ENCODE measurements around the gene TBCB. TPM values are rescaled to one million over a fixed set of nuclear protein-coding genes. Genes with fewer than 3 reads are reported as not detected.
A peak's percentile ranks its signal among the peaks of the same experiment; 100 is the strongest.

Gene TBCB
- total RNA-seq, 1 experiment from 2014 or later: 158 TPM

GRCh38 chr19:36114721-36115452 is 381 bp upstream of the TBCB start, which contains the start of gene POLR2I:
Gene POLR2I (minus strand): TSS chr19:36114875. CDS start chr19:36114856, 19 bp downstream.
- ChIA-PET CTCF (interaction anchor here (0.6 kb wide), 1 partner anchor 13 kb away, joined by 4 read pairs; no protein-coding TSS in a partner anchor), POLR2A (ENCODE audit: low non-redundant PET) (interaction anchor here (0.5 to 0.7 kb wide), 3 partner anchors 23 to 60 kb away, joined by 3 to 4 read pairs (median 4); partner anchors contain the start of gene WDR62)
- no peaks in the 10 kb centered on the region for H3K9me3 ChIP-seq (ENCODE audit: low read depth, low read length, poor library complexity, severe bottlenecking)
- no peaks in the 10 kb centered on the region for H3K27me3 ChIP-seq (replicated peaks; ENCODE audit: insufficient read depth, low read depth, low read length, poor library complexity)
- H3K4me3 ChIP-seq (ENCODE audit: low read depth, low read length, poor library complexity, severe bottlenecking): peak within 1 kb of the TSS; percentile 60
- peaks cover 13% of the 10 kb centered on the region for H3K4me1 ChIP-seq (ENCODE audit: insufficient read depth, low read length, poor library complexity, severe bottlenecking)
- H3K27ac ChIP-seq (ENCODE audit: low read depth, low read length, poor library complexity, severe bottlenecking): peak within 1 kb of the TSS; percentile 78
- no TSS peak for BruUV-seq (replicated peaks)
- no peak for TF ChIP-seq EZH2 (IDR thresholded peaks at IDR 0.05; ENCODE audit: borderline replicate concordance, low read depth, low read length, poor library complexity, severe bottlenecking)
- no peak for TF ChIP-seq CTCF (conservative IDR thresholded peaks at IDR 0.05; ENCODE audit: low read depth, low read length)
- intact Hi-C loops (cut with micrococcal nuclease; ENCODE audit: unreplicated experiment): loop anchor here (2.0 kb wide), 1 partner anchor 60 kb away; the partner anchor contains the start of genes THAP8 and WDR62
- peaks cover 18% of the 10 kb centered on the region for H3K36me3 ChIP-seq (ENCODE audit: insufficient read depth, low read length, poor library complexity, severe bottlenecking)
- peak; percentile 100 for DNase-seq (ENCODE audit: low spot score)

- BruUV-seq (replicated peaks): no TSS peak
- H3K27me3 ChIP-seq (replicated peaks; ENCODE audit: insufficient read depth, low read depth, low read length, poor library complexity): no peaks in the 10 kb centered on the region
- no peak for DNase-seq (ENCODE audit: low spot score)
- H3K9me3 ChIP-seq (ENCODE audit: low read depth, low read length, poor library complexity, severe bottlenecking): no peaks in the 10 kb centered on the region
- TF ChIP-seq CTCF (conservative IDR thresholded peaks at IDR 0.05; ENCODE audit: low read depth, low read length) (no peak), EZH2 (IDR thresholded peaks at IDR 0.05; ENCODE audit: borderline replicate concordance, low read depth, low read length, poor library complexity, severe bottlenecking) (no peak)
- peak overlapping the region; percentile 60 for H3K4me3 ChIP-seq (ENCODE audit: low read depth, low read length, poor library complexity, severe bottlenecking)
- H3K36me3 ChIP-seq (ENCODE audit: insufficient read depth, low read length, poor library complexity, severe bottlenecking): peaks cover 18% of the 10 kb centered on the region
- H3K4me1 ChIP-seq (ENCODE audit: insufficient read depth, low read length, poor library complexity, severe bottlenecking): peaks cover 13% of the 10 kb centered on the region
- ChIA-PET POLR2A (ENCODE audit: low non-redundant PET) (no interaction called here), CTCF (no interaction called here)
- peak overlapping the region; percentile 48 for H3K27ac ChIP-seq (ENCODE audit: low read depth, low read length, poor library complexity, severe bottlenecking)
- intact Hi-C loops (cut with micrococcal nuclease; ENCODE audit: unreplicated experiment): no loop called here
These were observed 1.0 kb downstream of the TBCB start for GRCh38 chr19:36116344-36116637.

DNA sequence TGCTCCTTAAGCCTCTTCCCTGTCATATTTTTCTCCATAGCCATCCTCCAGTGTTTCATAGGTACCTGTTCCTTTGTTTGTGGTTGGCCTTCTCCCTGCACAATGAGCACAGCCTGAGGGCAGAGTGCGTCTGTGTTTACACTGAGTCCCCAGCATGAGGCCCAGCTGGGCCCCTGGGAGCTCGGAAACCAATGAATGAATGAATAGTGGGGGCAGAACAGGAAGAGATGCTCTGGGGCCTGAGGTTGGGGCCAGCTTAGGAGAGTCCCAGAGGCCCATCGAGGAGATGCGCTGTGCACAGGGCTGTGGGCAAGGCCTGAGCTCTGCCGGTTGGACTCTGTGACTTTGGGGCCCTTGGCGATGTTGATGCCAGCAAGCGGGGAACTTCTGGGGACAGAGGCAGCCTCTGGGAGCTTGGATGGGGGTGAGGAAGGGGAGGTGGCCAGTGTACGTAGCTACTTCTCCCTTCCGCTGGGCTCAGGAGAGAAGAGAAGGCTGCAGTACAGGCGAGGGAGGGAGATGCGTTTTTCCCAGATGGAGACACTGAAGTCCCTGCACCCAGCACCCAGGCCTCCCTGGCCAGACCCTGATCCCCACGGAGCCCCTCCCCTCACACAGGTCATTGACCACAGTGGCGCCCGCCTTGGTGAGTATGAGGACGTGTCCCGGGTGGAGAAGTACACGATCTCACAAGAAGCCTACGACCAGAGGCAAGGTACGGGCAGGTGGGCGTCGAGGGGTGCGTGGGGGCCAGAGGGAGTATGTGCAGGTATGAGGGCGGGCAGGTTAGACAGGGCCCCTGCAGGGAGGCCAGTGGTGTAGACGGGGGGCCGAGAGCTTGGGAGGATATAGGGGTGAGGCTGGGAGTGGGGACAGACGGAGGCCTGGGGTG is 5.1 kb downstream of the TBCB start:
- Histone ChIP-seq H3K27ac (ENCODE audit: low read depth, low read length, poor library complexity, severe bottlenecking) (no peak overlapping the region), H3K9me3 (ENCODE audit: low read depth, low read length, poor library complexity, severe bottlenecking) (no peaks in the 10 kb centered on the region), H3K4me3 (ENCODE audit: low read depth, low read length, poor library complexity, severe bottlenecking) (no peak overlapping the region), H3K36me3 (ENCODE audit: insufficient read depth, low read length, poor library complexity, severe bottlenecking) (peaks cover 8% of the 10 kb centered on the region), H3K27me3 (replicated peaks; ENCODE audit: insufficient read depth, low read depth, low read length, poor library complexity) (no peaks in the 10 kb centered on the region), H3K4me1 (ENCODE audit: insufficient read depth, low read length, poor library complexity, severe bottlenecking) (peaks cover 7% of the 10 kb centered on the region)
- ChIA-PET POLR2A (ENCODE audit: low non-redundant PET) (no interaction called here), CTCF (no interaction called here)
- BruUV-seq (replicated peaks): no TSS peak
- DNase-seq (ENCODE audit: low spot score): no peak
- intact Hi-C loops (cut with micrococcal nuclease; ENCODE audit: unreplicated experiment): no loop called here
- TF ChIP-seq EZH2 (IDR thresholded peaks at IDR 0.05; ENCODE audit: borderline replicate concordance, low read depth, low read length, poor library complexity, severe bottlenecking) (no peak), CTCF (conservative IDR thresholded peaks at IDR 0.05; ENCODE audit: low read depth, low read length) (no peak)
